ENCODE measurements around the gene ESF1. TPM values are rescaled to one million over a fixed set of nuclear protein-coding genes. Genes with fewer than 3 reads are reported as not detected.

The ESF1 gene
- total and polyA plus RNA-seq, 8 donors = 11.3 to 32.4 (median 26.0) TPM

GRCh38 chr20:13816757-13817156, 32.0 kb upstream of the ESF1 start:
- Histone ChIP-seq H3K27me3 (no peaks in the 10 kb centered on the region), H3K36me3 (peaks cover 0 to 70% of the 10 kb centered on the region in 2 donors), H3K9me3 (no peaks in the 10 kb centered on the region), H3K4me1 (no peaks in the 10 kb centered on the region), H3K27ac (no peak overlapping the region), H3K4me3 (no peak overlapping the region)
- DNase-seq = no peak
- ATAC-seq = no peak
- no peak for TF ChIP-seq CTCF (IDR thresholded peaks at IDR 0.05)
- intact Hi-C loops (cut with DNase I) = no loop called here

- peaks cover 0 to under 1% of the 10 kb centered on the region in 2 donors for H3K4me1 ChIP-seq
- DNase-seq (no peak), ATAC-seq (no peak)
- intact Hi-C loops (cut with DNase I) = no loop called here
- peaks cover 0 to 91% of the 10 kb centered on the region in 2 donors for H3K36me3 ChIP-seq
- H3K4me3 ChIP-seq = no peak overlapping the region
- no peak for TF ChIP-seq CTCF (IDR thresholded peaks at IDR 0.05)
- no peaks in the 10 kb centered on the region for H3K9me3 ChIP-seq
- no peak overlapping the region for H3K27ac ChIP-seq
- H3K27me3 ChIP-seq = no peaks in the 10 kb centered on the region
These were observed 30.0 kb upstream of the ESF1 start for GRCh38 chr20:13814672-13815071.

GRCh38 chr20:13813910-13814309, 29.2 kb upstream of the ESF1 start:
- no peak overlapping the region for H3K27ac ChIP-seq
- peaks cover 0 to 4% of the 10 kb centered on the region in 2 donors for H3K4me1 ChIP-seq
- ATAC-seq (no peak), DNase-seq (no peak)
- no peaks in the 10 kb centered on the region for H3K9me3 ChIP-seq
- no peaks in the 10 kb centered on the region for H3K27me3 ChIP-seq
- intact Hi-C loops (cut with DNase I) = no loop called here
- H3K36me3 ChIP-seq = peaks cover 0 to 98% of the 10 kb centered on the region in 2 donors
- TF ChIP-seq CTCF (IDR thresholded peaks at IDR 0.05) = no peak
- H3K4me3 ChIP-seq = no peak overlapping the region

- ATAC-seq (no peak), DNase-seq (no peak)
- Histone ChIP-seq H3K27ac (no peak overlapping the region), H3K4me1 (peaks cover 0 to 4% of the 10 kb centered on the region in 2 donors), H3K27me3 (no peaks in the 10 kb centered on the region), H3K9me3 (no peaks in the 10 kb centered on the region), H3K4me3 (no peak overlapping the region), H3K36me3 (peaks cover 0 to 97% of the 10 kb centered on the region in 2 donors)
- intact Hi-C loops (cut with DNase I) = no loop called here
- no peak for TF ChIP-seq CTCF (IDR thresholded peaks at IDR 0.05)
These were observed 25.7 kb upstream of the ESF1 start for GRCh38 chr20:13810446-13810845.

- Histone ChIP-seq H3K27ac (no peak overlapping the region), H3K4me1 (peaks cover 0 to 4% of the 10 kb centered on the region in 2 donors), H3K4me3 (no peak overlapping the region), H3K27me3 (no peaks in the 10 kb centered on the region), H3K9me3 (no peaks in the 10 kb centered on the region), H3K36me3 (peaks cover 0 to 94% of the 10 kb centered on the region in 2 donors)
- DNase-seq = peak in 1 of 4 donors; percentile 25
- intact Hi-C loops (cut with DNase I) = no loop called here
- TF ChIP-seq CTCF (IDR thresholded peaks at IDR 0.05) = no peak
- peak; percentile 93 for ATAC-seq
These were observed 25.1 kb upstream of the ESF1 start for GRCh38 chr20:13809855-13810254.
